Measurements from ENCODE around the gene EHD4. TPM values are rescaled to one million over a fixed set of nuclear protein-coding genes. Genes with fewer than 3 reads are reported as not detected.

Gene EHD4
- total RNA-seq, 1 experiment from 2014 or later = 15.5 TPM

DNA sequence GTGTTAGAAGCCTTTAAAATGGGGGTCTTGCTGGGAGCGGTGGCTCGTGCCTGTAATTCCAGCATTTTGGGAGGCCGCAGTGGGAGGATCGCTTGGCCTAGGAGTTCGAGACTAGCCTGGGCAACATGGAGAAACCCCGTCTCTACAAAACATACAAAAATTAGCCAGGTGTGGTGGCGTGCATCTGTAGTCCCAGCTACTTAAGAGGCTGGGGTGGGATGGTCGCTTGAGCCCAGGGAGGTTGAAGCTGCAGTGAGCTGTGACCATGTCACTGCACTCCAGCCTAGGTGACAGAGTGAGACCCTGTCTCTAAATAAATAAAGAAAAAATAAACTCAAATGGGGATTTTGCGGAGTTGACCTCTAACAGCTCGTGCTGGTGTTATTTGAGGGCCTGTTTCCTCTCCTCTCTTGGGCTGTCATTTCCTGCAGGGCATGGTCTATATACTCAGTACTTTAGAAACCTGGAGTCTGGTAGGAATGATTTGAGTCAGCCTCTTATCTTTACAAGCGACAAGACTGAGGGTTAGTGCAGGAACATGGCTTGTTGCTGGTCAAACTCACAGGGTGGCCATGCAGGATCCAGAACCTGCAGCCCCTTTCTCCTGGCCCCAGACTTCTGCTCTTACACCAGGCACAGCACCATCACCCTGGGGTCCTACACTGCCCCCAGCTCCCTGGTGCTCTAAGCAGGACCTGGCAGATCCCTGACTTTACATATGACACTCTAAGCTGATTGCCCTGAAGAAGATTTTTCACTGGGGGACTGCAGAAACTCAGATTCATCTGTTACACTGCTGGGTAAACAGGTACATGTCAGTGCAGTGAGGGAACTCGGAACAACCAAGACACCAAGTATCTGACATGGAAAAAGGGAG, 15.1 kb downstream of the EHD4 start:
- no peak for DNase-seq (ENCODE audit: low spot score)

DNA sequence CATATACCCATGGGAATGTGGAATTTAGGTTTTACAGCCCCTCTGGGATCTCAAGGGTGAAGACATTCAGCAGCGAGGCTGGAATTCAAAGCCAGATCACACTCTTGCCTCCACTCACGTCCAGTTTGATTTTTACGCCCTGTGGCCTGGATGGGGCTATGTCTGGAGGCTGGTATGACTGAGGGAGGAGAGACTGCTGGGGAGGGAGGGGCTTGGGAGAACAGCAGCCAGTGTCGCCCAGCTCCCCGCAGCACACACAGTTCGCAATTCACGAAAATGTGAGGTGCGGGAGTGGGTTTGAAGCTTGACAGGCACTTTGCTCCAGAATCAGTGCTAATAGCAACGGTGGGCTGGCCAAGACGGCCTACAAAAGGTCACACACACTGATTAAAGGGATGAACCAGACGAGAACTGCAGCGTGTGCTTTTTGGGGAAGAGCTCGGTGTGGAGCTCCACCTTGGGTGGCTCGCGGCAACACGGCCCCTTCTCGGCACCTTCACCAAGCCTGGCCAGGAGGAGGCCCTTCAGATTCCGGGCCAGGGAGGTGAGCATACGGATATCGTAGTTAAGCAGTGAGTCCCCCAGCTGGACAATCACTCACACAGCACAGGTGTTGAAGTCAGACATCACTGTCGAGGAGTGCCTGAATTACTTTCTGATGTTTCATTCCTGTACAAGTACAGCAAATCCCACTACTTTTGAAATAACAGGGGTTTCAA, 16.4 kb downstream of the EHD4 start:
- no peak for DNase-seq (ENCODE audit: low spot score)

DNA sequence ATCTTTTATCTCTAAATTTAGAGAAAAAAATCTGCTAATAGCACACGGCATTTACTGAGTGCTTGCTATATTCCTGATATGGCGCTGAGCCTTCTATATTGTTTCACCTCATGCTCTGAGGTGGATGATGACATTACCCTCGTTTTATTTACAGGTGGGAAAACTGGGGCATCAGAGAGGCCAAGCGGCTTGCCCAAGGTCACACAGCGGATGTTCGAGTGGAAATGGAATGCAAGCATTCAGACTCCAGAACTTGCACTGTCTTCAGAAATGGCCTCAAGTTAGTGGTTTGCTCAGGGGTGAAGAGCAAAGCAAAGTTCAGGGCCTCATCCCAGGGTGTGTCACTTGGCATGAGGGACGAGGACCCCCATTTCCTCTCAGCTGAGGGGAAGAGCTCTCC, 17.3 kb downstream of the EHD4 start:
- no peak for DNase-seq (ENCODE audit: low spot score)

DNA sequence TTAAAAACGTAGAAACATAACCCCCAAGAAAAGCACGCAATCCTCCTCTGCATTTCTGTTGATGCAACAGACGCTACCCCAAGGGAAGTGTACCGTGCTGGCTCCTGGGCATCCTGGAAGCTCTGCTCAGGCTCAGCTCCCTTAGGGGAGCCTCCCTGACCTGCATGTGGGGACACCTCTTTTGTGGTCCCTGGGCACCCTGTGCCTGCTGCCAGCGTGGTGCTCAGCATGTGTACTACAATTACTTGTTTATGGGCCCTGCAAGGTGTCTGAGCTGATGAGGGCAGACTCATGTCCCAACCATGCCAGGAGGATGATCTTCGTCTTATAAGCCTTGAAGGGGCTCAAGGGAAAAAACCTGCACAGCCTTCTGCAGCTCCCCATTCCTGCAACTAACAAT, 18.3 kb downstream of the EHD4 start:
- no peak for DNase-seq (ENCODE audit: low spot score)

DNA sequence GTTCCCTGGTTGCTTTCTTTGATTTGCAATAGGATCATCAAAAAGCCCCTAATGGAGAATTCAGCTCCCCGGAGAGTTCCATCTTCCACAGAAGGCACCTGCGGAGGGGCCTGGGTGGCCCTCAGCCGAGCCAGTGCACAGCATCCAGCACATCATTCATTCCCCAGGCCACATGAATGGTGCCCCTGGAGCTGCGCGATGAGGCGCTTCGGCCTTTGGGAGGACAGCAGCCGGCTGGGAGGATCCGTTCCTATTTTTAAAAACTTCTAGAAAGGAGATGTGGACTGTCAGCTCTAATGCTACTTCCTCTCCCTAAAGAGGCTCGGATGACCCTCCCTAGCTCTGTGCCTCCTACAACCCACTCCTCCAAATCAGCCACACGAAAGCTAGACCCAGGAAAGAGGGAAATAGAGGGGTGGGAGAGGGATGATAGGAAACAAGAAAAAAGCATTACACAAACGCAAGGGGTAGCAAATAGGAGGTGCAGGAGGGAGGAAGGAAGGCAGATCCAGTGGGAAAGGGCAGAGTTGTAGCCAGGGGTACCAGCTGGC, 20.3 kb downstream of the EHD4 start:
- DNase-seq (ENCODE audit: low spot score) = no peak

DNA sequence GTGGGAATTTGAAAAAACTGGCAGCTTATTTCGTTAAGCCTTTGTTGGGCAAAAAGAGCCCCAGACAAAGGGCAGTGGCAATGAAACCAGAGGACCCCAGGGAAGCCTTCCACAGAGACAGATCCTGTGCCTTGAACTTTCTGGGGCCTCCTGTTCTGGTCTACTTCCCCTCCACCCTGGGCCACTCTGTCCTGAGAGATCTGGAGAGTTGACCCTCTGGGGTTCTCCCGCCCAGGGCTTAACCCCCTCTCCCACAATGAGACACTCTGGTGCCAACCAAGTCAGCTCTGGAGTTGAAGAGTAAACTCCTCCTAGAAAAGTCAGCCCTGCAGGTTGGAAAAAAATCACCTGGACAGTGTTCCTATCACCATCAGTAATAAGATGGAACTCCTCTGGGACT, 20.8 kb downstream of the EHD4 start:
- no peak for DNase-seq (ENCODE audit: low spot score)

DNA sequence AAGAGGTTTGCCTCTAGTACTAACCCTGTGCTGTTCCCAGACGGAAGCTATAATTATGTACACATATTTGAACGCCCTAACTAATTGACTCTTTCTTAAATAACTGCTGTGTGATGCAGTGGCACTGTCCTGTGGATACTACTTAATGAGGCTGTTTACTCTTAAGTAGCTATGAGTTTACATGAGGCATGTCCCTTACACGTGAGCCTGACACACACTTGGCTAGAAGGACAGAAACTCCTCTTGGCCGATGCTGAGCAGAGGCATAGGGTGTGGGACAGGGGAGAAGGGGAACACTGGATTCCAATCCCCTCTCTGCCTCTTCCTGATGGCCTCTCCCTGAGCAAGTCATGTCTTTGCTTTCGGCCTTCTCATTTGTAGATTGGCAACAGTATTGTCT, 21.9 kb downstream of the EHD4 start:
- no peak for DNase-seq (ENCODE audit: low spot score)

DNA sequence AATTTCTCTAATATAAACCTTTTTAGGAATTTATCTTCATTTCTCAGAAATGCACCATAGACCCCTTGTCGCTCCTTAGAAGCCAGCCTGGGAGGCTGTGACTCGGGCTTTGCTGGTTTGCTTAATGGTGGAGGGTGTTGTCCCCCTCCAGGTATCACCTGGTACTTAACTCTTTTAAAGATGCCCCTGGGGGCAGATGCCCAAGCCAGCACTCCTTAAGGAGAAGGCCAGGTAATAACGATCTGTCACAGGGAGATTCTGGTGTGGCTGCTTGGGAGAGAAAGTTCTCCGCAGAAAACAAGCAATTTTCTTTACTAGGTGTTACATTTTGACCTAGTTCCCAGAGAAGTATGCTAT, 22.3 kb downstream of the EHD4 start:
- DNase-seq (ENCODE audit: low spot score) = no peak

DNA sequence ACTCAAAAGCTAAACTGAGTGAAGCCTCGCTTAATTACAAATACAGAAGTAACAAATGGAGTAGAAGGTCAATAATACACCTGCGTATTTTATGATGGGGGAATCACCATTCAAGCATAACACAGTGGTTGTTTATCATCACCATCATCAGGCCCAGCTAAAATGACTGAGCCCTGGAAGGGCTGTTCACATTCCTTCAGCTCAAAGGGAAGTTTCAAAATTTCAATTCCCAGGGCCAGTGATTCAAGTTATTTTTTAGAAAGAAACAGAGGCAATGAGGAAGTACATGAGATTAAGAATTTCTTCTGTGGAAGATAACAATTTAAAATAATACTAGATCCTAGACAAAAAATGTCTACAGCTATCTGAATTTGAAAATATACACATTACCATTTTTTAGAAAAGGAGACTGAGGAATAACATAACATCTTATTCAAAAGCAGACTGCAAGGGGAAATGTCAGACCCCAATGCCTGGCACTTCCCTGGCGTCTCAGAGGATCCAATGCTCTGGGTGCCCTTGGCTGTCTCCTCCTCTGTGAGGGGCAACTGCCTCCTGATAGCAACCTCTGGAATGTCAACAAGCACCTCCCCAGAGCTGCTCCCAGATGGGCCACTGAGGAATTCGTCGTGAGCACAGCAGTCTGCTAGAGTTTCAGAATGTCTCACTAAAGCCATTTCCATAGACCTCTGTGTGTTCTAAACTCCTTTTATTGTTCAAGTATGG, 22.8 kb downstream of the EHD4 start:
- DNase-seq (ENCODE audit: low spot score) = no peak

DNA sequence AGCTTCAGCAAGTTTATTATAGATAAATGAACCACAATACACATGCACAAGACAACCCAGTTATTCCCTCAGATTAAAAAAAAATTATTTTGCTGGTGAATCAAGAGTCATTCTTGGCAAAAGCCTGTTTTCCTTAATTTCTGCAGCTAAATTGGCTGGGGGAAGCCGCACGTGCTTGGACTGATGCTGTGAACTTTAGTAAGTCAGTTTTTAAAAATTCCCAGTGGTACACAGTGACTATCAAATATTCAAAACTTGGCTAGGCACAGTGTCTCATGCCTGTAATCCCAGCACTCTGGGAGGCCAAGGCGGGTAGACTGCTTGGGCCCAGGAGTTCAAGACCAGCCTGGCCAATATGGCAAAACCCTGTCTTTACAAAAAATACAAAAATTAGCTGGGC, 23.9 kb downstream of the EHD4 start:
- DNase-seq (ENCODE audit: low spot score) = no peak

DNA sequence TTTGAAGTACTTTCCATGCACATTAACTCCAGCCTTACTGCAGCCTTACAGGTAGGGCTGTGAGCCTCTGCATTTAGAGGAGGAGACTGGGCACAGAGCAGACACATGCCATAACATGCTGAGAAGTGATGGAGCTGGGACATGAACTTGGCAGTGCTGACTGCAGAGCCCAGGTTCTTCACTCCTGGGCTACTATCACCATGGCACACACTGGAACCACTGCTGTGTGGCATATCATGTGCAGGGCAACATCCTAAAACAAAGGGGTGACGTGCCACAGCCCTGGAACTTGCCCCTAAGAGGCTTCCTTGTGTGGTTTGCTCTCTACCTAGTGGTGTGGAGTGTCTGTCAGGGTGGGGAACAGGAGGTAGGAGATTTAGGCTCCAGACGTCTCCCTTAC, 25.4 kb downstream of the EHD4 start:
- DNase-seq (ENCODE audit: low spot score) = no peak

DNA sequence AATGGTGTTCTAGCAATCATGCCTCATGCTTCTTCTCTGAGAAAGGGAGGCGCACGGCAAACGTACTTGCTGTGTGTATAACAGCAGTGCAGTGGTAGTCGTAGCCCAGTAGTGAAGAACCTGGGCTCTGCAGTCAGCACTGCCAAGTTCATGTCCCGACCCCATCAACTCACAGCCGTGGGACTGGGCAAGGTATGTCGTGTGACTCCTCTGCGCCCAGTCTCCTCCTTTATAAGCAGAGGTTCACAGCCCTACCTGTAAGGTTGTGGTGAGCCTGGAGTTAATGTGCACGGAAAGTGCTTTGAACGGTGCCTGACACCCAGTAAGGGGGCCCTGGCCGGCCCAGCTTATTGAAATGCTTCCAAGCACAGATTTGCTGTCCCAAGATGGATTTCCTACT, 26.6 kb downstream of the EHD4 start:
- no peak for DNase-seq (ENCODE audit: low spot score)

DNA sequence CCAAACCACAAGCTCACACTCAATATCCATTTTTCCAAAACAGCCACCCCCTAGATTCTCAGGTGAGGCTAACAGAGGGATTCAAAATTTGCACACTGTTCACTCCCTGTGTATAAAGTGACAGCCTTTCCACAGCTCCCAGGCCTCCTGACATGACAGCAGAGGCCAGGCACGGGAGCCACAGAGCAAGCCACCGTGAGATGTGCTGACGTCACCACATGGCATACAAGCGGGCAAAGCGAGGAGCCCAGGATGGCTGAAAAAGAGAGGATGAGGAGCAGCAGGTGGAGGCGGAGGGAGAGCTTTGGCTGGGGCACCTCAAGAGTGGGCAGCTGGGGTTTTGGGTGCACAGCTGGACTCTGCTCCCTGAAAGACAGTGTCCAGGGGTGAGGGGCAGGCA, 27.1 kb downstream of the EHD4 start:
- DNase-seq (ENCODE audit: low spot score) = no peak

DNA sequence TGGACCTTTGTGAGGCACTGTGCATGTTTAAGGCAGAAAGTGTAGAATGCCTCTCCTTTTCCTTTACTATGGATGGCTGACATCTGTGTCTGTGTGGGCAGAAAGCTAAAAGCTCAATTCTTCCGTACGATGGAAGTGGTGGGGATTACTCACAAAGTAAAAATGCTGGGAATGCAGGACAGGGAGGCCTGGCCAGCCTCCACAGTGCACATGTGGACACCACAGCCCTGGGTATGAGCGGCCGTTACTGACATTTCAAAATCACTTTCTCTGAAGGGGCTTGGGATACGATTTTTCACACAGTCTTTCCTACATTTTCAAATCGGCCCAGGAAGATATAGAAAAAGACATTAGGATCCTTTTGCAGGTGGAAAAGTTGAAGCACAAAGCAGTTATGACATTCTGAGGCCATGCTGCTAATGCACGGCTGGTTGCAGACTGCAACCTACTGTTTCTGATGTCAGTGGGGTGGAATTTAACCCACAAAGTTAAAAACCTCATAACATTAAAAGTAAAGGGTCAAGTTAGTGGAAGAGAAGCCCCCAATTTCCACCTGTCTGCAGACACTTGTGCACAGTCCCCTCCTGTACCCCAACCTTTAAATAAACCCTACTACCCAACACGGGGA, 27.9 kb downstream of the EHD4 start:
- peak; percentile 92 for DNase-seq (ENCODE audit: low spot score)

DNA sequence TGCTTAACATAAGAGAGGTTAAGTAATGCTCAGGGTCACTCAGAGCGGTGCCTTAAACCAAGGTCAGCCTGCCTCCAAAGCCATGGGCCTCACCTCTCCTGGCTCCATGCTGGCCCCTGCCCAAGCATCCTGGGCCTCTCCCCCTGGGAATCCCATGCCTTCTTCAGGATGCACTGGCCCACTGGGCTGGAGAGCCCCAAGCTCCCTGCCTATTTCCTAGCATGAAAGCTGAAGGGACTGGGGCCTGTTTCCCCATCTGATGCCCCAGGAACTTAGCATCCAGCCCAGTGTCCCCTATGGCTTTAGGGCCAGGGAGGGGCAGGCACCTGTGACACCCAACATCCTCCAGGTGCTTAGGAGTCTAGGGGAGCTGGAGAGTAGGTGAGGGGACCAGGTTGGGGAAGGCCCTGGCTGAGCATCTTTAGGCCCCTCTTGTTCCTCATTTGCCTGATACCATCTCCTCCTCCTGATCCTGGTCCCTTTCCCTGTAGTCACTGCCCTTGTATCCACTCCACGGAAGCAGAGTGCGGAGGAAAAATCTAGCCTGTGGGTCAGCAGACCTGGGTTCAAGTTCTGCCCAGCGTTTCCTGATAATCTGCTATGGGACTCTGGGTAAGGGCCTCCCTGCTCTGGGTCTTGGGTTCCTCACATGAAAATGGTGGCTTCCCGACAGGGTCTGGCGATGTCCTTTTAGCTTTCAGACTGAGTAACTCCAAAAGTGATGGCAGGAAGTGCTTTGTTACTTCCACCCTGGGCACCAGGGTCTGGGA, 28.6 kb downstream of the EHD4 start:
- DNase-seq (ENCODE audit: low spot score) = no peak

DNA sequence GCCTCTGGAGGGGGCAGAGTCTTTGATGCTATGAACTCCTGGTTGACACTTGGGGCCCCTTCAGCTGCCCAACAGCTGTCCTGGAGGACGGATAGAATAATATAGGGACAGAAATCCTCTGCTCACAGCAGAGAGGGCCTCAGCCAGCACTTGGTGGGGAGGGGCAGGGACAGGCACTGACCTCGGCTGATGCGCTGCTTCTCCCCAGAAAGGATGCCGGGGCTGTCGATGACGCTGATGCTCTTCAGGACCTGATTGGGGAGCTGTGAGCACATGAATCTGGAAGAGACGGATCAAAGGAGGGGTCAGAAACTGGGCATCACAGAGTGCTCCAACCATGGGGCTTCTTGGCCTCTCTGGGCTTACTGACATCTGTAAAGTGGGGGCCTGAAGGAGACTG, 29.5 kb downstream of the EHD4 start:
- DNase-seq (ENCODE audit: low spot score) = no peak

DNA sequence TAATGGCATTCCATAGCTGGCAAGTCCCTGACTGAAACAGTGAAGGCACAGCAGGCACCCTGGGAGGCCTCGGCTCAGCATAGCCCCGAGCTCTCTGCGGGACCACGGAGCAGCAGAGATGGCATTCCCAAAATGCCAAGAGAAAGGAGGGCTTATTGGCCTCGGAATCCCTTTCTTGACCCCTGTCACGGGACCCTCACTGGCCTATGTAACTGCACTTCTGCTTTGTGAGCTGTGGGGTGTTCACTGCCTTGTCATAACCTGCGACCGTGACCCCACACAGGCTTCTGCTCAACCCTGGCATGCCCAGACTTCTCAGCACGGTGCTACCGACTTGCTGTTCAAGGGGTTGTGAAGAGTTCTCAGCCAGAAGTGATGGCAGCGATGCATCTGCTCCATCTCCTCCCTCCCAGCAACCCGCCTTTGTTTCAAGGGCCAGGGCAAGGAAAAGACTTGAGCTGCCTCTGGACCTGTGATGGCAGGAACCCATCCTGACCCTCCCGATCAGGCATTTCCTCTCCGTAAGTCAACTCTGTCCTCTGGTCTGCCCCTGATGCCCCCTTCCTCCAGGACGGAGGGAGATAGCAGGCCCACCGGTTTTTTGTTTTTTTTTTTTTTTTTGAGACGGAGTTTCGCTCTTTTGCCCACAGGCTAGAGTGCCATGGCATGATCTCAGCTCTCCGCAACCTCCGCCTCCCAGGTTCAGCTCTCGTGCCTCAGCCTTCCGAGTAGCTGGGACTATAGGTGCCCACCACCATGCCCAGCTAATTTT, 30.5 kb downstream of the EHD4 start:
- no peak for DNase-seq (ENCODE audit: low spot score)

DNA sequence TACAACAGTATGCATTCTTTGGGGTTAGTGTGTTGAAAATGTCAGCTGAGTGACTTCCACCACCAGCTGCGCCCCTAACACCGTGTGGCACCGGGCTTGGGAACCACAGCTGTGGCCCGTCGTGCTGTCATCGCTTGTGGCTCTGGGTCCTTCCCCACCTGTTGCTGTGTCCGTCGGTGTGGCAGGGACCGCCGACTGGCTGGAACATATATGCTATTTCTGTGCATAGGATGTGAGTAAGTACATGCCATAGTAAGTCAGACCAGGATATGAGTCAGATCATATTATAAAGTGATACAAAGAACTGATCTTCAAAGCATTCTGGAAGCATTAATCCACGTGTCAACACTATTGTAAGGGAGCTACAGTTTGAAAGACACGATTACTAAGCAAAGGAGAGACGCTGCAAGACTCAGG, 31.9 kb downstream of the EHD4 start:
- DNase-seq (ENCODE audit: low spot score) = peak; percentile 83

DNA sequence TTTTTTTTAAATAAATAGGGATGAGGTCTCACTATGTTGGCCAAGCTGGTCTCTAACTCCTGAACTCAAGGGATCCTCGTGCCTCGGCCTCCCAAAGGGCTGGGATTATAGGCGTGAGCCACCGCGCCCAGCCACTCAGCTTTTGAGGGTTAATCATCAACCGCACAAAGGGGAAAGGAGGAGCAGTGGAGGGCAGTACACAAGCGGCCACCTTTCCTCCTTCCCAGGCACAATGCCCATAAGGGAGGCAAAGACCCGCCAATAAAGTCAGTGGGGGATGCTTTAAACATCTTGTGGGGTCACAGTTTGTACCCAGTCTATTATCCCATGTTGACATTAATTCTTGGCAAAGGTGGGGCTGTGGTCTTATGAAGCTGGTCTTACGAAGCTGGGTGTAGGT, 32.4 kb downstream of the EHD4 start:
- DNase-seq (ENCODE audit: low spot score) = no peak

DNA sequence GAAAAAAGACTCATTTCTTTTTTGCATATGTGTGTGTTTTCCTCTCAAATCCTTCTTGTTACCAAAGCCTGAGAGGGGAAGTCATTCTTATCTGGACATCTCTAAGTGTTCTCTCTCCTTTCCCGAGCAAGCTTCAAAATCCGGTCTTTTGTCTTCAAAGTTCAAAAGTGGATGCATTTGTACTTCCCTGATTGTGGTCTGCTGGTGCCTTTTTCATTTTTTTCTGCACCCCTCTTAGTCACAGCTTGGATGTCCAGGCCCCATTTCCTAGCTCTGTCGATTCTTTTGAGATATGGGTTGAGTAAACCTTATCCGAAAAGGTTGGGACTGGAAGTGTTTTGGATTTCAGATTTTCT, 34.8 kb downstream of the EHD4 start:
- no peak for DNase-seq (ENCODE audit: low spot score)
